ENCODE data around the gene MTMR4. TPM values are rescaled to one million over a fixed set of nuclear protein-coding genes. Genes with fewer than 3 reads are reported as not detected.
"Not testable (repeated sequence)": the region's sequence is repeated elsewhere in the genome, so short reads cannot be mapped to it uniquely, and the experiment has no call there.

MTMR4 gene
- total RNA-seq, 1 donor from 2014 or later, result 29.4 TPM

DNA sequence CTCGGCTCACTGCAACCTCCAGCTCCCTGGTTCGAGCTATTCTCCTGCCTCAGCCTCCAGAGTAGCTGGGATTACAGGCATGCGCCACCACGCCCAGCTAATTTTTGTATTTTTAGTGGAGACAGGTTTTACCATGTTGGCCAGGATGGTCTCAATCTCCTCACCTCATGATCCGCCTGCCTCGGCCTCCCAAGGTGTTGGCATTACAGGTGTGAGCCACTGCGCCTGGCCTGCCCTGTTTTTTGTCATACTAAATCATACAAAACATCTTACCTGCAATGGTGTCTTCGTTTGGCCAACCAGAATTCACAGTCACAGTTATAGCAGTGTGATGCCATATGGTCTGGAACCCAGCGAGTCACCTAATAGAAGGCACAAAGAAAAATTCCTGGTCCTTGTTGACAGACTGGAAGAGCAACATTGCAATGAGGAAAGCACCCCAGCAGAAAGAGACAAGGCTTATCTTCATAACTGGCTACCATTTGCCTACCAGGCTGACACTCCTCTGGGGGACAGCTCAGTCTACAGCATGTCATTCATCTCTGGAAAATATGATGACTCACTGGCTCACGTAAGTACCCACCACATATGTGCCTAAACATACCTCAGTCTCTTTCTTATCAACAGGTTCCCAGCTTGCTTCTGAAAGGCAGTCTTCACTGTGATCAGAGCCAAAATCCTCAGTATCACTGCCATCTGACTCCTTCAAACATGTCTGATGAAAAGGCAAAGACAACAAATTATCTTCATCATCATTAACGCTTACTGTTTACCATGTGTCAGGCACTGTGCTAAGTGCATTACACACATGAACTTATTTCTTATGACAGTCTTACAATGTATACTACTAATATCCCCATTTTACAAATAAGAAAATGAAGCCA, 22.0 kb downstream of the MTMR4 start:
- DNase-seq, result no peak

DNA sequence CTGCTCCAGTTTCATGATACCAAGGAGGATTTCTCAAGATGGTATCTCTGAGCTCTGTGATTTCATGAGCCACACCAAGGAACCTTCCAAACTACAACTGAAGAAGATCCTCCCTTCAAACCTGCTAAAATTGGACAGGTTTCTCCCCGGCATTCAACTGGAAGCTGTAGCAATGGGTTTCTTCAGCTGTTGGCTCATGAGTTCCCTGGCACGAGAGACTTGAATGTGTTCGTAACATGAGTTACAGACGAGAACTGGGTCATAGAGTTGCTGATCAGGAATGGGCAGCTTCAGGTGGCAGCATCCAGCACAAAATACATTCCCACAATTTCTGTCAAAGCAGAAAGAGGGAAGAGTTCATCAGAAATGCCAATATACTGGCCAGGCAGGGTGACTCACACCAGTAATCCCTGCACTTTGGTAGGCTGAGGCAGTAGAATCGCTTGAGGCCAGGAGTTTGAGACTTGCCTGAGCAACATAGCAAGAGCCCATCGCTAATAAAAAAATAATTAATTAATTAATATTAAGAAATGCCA, 22.9 kb downstream of the MTMR4 start:
- no peak for DNase-seq

DNA sequence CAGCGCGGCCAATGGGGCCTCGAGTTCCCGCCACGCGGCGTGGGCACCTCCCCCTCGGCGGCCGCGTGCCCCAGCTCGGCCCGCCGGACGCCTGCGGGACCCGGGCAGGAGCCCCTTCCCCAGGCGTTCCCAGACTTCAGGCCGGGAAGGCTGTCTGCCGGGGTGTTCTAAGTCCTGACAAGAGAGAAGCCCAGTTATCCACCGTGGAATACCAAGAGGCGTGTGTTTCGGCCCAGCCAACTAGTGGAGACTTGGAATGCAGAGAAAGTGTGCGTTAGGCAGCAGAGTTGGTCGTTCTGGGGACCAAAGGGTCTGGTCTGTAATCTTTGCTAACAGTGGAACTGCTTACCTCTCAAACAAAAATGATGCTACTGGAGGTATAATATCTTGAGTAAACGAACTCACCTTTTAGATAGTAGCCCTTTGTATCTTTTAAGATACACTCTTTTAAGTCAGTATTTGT, 26.0 kb downstream of the MTMR4 start:
- DNase-seq, result no peak

DNA sequence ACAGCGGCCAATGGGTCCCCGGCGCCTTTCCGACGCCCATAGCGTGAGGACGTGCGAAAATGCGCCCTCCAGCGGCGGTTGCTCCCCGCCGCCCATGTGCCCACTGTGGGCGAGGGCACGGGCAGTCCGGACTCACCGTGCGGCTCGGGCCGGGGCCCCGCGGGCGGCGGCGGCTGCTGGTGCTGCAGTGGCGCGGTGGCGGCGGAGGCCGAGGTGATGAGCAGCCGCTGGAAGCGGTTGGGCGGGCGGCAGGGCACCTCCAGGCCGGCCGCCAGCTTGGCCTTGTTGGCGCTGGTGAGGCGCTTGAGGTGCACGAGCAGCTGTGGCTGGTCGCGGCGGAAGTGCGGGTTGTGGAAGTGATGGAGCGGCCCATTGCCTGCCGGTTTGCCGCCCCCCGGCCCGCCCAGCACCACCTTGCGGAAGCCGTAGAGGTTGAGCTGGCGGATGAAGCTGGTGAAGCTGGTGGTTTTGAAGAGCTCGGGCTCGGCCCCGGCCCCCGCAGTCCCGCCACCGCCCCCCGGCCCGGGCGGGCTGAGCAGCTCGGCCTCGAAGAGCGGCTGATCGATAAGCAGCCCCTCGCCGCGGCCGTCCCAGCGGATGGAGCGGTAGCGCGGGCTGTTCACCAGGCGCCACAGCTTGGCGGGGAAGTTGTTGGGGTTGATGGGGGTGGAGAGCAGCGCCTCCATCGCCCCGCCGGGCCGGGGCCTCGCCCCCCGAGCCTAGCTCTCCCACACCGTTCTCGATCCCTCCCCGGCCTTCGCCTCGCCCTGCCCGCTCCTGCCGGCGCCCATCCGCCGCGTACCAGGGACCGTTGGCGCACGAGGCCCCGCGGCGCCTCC, 26.6 kb downstream of the MTMR4 start, which contains the start of gene HSF5:
TSS of gene HSF5 (minus strand) at position 820 of the 839 bp plus-strand sequence. CDS start at position 686, 134 bp downstream.
- no peak for DNase-seq

DNA sequence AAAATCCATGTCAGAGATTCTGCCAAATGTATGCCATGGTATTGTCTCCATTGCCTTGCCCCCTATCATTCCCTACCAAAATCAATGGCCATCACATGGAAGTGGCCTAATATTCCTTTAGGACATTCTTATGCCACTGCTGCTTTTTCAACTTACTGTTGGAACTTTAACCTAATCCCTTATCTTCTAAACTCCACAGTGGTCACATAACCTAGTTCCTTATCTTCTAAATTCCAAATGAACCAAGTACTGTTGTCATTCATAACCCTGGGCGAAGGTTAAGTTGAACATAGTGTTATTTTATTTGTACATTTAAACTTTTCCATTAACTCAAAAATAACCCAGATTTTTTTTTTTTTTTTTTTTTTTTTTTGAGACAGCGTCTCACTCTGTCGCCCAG, 29.8 kb downstream of the MTMR4 start:
- DNase-seq, result no peak

DNA sequence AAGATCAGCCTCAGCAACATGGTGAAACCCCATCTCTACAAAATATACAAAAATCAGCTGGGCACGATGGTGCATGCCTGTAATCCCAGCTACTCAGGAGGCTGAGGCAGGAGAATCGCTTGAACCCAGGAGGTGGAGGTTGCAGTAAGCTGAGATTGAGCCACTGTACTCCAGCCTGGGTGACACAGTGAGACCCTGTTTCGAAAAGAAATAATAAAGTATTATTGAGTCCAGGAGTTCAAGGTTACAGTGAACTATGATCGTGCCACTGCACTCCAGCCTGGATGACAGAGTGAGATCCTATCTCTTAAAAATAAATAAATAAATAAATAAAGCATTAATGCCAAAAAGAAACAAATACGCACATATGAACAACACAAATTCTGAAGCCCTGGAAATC, 32.6 kb downstream of the MTMR4 start:
- DNase-seq, result not testable (repeated sequence)

DNA sequence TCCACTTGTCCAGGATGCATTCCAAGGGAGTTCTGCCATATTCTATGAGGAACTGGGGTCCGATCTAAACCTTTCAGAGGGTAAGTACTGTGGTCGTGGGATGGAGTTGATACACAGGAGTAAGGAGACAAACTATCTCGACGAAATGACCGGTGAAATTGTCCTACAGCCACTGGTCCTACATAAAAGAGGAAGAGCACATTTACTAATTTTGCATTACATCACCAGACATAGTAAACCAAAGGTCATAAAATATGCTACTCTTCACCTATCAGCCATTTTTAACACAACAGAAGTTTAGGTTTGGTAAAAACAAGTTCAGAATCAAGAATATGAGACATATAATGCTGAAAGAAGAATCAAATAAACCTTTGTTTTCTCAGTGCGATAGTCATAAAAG, 34.3 kb downstream of the MTMR4 start:
- DNase-seq, result no peak

DNA sequence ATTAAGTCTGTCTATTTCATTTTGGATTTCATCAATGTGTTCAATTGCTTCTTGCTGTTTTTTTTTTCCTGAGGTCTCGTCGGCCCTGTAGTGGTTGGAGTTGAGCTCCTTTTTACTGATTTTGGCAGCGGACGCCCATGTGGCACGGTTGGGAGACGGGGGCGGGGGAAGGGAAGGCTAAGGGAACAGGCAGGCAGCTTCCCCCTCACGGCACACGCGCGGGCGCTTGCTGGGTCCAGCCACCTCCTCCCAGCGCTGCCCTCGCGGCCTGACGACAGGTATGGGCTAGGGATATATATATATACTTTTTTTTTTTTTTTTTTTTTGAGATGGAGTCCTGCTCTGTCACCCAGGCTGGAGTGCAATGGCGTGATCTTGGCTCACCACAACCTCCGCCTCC, 37.6 kb downstream of the MTMR4 start:
- DNase-seq, result no peak

DNA sequence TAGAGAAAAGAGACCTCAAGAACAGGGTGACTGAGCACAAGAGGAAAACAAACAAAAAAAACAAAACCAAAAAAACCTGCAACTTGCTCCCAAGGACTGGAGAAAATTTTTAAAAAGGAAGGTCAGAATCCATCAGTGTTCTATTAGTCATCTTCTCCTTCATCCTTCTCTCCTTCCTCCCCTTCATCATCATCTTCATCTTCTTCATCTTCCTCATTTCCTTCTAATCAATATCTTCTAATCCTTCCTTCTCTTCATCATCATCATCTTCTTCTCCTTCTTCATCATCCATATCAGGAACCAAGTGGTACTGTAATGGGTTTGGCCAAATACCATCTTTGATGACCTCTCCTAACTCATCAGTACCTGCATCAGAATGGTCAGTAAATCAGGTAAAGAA, 38.5 kb downstream of the MTMR4 start:
- DNase-seq, result no peak

DNA sequence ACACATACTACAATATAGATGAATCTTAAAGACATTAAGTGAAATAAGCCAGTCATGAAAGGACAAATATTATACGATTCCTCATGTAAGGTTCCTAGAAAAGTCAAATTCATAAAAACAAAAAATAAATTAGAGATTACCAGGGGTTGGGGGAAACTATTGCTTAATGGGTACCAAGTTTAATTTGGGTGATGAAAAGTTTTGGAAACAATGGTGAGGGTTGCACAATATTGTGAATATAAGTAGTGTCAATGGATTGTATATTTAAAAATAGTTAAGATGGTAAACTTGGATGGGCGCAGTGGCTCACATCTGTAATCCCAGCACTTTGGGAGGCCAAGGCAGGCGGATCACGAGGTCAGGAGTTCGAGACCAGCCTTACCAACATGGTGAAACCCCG, 44.1 kb downstream of the MTMR4 start:
- no peak for DNase-seq

DNA sequence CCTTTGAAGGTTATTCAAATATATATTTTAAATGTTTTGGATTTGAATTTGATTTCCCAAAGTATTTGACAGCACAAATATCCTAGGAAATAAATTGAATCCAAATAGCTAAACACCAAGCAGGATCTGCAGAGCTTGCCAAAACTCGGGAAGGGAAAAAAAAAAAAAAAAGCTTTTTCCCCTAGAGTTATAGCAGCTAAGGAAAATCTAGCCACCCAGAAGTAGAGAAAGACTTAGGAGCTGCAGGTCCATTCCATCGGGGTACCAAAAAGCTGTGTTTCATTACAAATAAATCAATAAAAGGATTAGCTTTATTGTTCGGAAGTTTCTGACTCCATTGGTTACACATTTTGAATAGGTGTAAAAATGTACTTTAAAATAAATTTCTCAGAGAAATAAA, 45.5 kb downstream of the MTMR4 start:
- DNase-seq, result no peak

DNA sequence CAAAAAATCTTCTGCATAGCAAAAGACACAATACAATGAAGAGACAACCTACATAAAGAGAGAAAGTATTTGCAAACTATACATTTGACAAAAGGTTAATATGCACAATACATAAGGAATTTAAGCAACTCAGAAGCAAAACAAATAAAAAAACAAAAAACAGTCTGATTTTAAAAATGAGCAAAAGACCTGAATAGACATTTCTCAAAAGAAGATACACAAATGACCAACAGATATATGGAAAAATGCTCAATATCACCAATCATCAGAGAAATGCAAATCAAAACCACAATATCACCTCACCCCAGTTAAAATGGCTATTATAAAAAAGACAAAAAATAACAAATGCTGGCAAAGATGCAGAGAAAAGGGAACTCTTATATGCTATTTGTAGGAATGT, 58.9 kb downstream of the MTMR4 start:
- no peak for DNase-seq

DNA sequence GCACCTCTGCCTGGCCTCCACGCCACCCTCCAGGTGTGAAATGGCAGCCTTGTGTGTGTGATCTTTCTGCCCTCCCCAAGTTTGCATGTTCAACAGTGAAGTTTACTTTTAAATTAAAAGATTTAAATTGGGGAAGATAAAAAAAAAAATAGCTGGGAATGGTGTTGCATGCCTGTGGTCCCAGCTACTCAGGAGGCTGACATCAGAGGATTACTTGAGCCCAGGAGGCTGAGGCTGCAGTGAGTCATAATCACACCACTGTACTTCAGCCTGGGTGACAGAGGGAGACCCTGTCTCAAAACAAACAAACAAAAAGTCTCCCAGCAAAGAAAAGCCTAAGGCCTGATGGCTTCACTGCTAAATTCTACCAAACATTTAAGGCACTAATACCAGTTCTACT, 61.7 kb downstream of the MTMR4 start:
- no peak for DNase-seq

DNA sequence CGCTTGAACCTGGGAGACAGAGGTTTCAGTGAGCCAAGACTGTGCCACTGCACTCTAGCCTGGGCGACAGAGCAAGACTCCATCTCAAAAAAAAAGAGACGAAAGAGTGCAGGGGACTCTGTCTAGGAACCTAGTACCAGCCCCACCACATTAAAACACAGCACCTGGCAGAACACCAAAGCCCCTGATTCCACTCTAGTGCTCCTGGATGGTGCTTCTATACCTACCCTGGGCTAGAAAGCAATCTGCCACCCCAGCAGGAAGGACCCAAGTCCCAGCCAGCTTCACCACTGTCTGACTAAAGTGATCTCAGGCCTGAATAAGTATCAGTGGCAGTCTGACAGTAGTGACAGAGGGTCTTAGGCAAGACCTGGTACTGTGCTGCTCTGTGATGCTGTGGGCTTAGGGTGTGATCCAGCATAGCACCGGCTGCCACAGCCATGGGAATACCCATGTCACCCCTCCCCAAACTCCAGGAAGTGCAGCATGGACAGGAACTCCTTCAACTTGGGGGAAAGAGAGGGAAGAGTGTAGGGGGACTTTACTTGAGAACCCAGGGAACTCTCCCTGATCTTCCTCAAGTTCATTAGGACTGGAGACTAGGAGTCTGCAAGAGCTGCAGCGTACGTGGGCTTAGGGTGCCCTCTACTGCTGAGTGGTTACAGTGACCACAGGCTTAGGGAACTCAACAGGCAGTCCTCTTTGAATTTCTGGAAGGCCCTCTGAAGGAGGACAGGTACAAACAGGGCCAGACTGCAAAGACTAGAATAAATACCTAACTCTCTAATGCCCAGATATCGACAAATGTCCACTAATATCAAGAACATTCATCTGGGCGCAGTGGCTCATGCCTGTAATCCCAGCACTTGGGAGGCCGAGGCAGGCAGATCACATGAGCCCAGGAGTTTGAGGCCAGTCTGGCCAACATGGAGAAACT, 67.1 kb downstream of the MTMR4 start:
- peak; percentile 6 for DNase-seq

DNA sequence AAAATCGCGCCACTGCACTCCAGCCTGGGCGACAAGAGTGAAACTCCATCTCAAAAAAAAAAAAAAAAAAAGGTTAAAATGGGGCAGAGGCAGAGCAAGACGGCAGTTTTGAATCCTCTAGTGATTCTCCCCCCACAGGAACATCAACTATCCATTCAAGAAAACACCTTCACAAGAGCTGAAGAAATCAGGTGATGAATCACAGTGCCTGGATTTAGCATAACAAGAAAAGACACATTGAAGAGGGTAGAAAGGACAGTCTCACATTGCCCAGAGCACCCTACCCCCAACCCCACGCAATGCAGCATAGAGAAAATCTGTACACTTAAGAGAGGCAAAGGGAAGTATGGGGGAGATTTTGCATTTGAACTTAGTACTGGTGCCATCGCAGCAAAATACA, 68.4 kb downstream of the MTMR4 start:
- DNase-seq, result no peak

Other genes with a start within 250 kb of the MTMR4 start
- 51.1 TPM for gene MPO, start 233.7 kb downstream of the MTMR4 start, total RNA-seq
- 3.9 TPM for gene TSPOAP1, start 185.8 kb downstream of the MTMR4 start, total RNA-seq
- gene SUPT4H1, start 162.4 kb downstream of the MTMR4 start, total RNA-seq, result 35.0 TPM
- gene RNF43, start 97.1 kb downstream of the MTMR4 start, total RNA-seq, result 9.9 TPM
- under 0.01 TPM for gene HSF5, start 26.2 kb downstream of the MTMR4 start, total RNA-seq
- gene TEX14, start 177.4 kb upstream of the MTMR4 start, total RNA-seq, result 0.10 TPM
- 22.4 TPM for gene RAD51C, start 178.0 kb upstream of the MTMR4 start, total RNA-seq
- 0.89 TPM for gene PPM1E, start 241.2 kb upstream of the MTMR4 start, total RNA-seq